ENCODE measurements around the gene SMYD5.

The SMYD5 gene

DNA sequence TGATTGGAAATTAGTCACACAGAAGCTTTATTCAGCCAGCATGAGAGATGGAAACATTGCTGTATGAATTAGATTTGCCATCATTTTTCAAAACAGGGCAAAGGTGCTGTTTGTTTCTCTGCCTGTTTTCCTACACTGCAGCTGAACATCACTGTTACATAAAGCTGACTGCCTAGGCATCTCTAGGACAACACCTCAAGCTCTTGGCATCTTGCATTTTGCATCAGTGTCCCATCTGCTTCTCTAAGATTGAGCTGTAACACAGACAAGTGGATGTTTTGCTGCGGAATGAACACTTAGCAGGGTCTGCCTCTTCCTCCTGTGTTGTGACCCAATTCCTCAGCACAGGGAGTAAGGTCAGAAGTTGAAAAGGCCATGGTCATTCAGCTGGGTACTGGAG lies 24.9 kb downstream of the SMYD5 start:
- no peak for DNase-seq (ENCODE audit: low read depth)

DNA sequence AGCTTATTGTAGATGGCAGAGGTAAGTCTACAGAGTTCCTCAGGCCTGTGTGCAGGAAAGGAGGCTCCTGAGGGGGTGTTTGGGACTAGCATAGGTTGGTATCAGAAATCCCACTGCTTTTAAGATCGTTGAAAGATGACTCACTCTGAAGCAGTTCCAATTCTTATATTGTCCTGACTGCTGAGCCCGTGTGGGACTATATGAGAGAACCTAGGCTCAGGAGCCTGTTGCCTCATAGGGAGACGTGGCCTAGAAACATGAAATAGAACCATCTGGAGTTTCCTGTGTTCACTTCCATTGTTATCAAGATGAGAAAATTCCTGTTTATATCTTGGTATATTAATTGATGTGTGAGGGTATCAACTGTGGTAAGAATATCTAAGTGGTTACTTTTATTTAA lies 25.7 kb downstream of the SMYD5 start:
- no peak for DNase-seq (ENCODE audit: low read depth)

DNA sequence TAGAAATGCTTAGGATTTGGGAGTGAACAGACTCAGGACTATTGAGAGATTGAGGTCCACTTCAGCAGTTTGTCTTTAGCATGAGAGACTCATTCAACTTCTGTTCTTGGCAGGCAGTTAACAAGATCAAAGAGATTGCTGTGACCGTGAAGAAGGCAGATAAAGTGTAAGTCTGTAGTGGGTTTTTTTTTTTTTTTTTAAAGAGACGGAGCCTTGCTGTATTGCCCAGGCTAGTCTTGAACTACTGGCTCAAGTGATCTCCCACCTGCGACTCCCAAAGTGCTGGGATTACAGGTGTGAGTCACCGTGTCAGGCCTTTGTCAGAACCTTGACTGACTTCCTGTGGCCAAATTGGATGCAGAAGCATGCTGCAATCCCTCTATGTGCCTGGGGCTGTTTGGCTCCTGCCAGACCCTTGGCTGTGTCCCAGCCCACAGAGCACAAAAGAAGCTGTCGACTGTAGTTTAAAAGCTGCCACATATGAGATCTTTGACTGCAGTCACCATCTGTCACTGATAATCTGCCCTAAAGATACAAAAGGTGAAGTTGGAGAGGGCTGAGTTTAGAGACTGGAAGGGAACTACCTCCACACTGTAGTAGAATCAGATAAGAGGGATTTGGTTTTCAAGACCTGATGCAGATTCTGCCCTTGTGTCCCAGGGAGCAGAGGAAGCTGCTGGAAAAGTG lies 30.0 kb downstream of the SMYD5 start:
- no peak for DNase-seq (ENCODE audit: low read depth)

DNA sequence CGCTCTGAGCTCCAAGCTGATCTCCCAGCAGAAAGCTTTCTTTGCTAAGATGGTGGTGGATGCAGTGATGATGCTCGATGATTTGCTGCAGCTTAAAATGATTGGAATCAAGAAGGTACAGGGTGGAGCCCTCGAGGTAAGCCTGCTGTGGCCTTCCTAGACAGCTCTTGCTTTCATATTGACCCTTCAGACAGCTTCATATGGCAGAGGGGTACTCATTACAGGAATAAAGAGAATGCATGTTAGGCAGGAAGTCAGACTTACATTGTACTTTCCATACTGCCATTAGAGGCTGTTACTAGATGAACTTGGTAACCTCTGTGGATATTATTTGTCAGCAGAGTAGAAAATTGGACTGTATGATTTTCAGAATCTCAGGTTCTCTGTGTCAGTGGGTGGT lies 30.5 kb downstream of the SMYD5 start:
- no peak for DNase-seq (ENCODE audit: low read depth)

DNA sequence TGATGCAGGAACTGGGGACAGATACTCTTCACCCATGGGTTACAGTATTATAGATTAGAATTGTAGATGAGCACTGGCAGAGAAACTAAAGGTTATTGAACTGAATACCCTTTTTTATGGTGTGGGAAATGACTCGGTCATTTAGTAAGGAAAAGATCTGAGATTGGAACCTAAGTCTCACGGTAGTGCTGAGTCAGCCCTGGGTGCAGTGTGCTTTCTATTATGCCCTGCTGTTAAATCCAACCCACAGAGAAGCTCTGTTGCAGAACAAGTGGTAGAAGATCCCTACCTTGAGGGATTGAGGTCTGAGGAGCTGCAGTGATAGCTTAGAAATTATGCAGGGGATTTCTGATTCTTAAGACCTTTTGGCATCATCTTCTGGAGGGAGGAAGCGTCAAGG lies 32.8 kb downstream of the SMYD5 start:
- no peak for DNase-seq (ENCODE audit: low read depth)

DNA sequence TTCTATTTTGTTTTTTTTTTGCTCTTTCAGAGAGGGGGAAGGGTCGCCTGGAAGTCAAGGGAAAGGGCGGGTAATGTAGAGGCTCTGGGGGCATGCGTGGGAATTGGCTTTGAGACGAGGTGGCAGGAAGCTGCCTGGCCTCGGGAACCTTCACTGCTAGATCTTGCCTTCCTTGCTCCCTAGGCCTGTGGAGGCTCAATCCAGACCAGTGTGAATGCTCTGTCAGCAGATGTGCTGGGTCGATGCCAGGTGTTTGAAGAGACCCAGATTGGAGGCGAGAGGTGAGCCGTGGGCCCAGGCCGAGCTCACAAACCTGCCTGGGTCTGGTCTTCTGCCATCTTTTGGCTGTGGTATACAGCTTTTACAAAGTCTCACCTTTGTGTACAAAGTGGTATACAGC lies 35.6 kb downstream of the SMYD5 start:
- DNase-seq (ENCODE audit: low read depth), result no peak

DNA sequence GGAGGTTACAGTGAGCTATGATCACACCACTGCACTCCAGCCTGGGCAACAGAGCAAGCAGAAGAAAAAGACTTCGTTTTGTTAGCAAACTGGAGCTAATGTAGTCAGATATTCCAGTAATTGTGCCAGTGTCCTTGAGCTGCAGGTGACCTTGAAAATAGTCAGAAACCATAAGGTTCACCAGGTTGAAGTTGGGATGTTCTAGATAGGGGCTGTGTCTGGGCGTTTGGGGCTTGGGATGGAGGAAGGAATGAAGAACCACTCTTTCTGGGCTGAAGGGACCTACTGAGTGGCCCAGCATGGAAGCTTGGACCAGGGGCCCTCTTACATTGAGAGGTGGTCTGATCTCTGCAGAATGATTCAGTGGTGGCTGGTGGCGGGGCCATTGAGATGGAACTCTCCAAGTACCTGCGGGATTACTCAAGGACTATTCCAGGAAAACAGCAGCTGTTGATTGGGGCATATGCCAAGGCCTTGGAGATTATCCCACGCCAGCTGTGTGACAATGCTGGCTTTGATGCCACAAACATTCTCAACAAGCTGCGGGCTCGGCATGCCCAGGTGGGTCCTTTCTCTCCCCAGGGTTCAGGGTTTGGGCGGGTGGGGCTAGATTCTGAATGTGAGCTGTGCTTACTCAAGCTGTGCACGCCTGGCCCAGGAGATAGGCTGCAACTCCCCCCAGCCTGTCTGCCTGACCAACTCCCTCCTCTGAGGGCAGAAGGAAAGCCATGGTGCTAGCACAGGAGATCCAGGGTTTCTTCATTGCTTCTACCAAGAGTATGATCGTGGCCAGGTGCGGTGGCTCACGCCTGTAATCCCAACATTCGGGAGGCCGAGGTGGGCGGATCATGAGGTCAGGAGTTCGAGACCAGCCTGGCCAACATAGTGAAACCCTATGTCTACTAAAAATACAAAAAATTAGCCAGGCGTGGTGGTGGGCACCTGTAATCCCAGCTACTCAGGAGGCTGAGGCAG lies 37.1 kb downstream of the SMYD5 start:
- DNase-seq (ENCODE audit: low read depth), result no peak

DNA sequence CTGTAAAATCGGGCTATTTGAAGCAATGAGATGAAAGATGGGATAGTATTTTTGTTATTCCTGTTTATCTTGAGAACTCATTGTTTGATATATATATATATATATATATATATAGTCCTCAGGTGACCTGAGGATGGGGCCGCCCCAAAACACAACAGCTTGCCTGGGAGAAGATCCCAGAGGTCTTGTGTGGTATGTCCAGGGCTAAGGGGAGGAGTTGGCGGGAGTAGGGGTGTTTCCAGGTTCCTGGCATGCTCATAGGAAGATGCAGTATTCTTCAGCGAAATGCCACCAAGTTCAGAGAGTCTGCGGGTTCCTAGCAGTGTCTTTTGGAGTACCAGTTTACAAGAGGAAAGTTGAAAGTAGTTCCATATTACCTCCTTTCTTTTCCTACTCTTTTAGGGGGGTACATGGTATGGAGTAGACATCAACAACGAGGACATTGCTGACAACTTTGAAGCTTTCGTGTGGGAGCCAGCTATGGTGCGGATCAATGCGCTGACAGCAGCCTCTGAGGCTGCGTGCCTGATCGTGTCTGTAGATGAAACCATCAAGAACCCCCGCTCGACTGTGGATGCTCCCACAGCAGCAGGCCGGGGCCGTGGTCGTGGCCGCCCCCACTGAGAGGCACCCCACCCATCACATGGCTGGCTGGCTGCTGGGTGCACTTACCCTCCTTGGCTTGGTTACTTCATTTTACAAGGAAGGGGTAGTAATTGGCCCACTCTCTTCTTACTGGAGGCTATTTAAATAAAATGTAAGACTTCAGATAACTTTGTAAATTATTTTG lies 38.4 kb downstream of the SMYD5 start:
- DNase-seq (ENCODE audit: low read depth), result no peak

DNA sequence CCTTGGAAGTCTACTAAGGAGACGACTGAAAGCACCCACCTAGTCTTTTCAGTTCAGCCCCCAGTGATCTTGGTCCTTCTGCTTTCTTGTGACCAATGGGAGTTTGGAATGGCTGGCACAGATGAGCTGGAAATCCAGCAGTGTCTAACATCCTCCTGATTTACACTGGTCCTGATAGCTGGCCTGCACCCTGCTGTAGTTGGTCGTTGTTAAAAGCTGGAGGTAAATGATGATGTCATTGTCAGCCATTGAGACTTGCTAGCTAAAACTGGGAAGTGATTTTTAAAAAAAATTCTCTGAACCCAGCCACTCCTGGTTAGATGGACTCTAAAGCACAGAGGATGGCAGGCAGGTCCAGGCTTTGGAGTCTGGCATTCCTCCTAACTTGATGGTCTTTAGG lies 39.4 kb downstream of the SMYD5 start:
- DNase-seq (ENCODE audit: low read depth), result no peak

DNA sequence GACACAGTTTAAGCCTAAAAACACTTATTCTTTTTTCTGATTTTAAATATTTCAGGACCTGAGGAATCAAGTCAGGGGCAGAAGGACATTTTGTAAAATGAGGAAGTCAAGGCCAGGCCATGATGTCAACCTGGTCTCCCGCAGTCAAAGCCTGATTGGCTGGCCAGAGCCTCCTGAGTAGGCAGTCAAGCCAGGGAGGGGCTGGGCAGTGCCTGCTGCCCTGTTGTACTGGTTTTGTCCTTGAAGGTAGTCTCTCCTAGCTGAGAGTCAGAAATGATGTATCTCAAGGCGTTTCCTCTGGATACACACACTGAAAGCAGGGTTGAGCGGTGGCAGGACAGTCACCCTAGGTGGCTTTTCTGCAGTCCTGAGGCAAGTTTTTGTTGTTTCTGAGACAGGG lies 39.9 kb downstream of the SMYD5 start:
- no peak for DNase-seq (ENCODE audit: low read depth)

DNA sequence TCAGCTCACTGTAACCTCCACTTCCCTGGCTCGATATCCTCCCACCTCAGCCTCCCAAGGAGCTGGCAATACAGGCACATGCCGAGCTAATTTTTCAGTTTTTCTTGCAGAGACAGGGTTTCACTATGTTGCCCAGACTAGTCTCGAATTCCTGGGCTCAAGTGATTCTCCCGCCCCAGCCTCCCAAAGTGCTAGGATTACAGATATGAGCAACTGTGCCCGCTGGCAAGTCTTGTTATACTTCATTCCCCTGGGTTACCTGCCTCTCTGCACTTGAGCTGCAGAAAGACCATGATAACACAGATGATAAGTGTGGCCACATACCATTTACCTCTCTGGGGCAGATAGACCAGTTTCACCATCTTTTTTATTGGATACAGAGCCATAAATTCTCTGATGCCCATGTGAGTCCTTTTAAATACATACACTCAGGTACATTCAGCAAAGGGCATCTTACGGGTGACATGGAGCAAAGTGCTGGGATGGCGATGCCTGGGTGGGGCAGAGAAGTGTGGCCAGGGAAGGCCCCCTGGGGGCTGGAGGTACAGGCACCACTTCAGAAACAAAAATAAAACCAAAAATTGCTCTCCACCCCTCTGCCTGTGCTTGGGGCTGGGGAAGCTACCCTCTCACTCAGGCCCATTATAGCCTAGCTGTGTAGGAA lies 40.4 kb downstream of the SMYD5 start:
- DNase-seq (ENCODE audit: low read depth), result no peak

DNA sequence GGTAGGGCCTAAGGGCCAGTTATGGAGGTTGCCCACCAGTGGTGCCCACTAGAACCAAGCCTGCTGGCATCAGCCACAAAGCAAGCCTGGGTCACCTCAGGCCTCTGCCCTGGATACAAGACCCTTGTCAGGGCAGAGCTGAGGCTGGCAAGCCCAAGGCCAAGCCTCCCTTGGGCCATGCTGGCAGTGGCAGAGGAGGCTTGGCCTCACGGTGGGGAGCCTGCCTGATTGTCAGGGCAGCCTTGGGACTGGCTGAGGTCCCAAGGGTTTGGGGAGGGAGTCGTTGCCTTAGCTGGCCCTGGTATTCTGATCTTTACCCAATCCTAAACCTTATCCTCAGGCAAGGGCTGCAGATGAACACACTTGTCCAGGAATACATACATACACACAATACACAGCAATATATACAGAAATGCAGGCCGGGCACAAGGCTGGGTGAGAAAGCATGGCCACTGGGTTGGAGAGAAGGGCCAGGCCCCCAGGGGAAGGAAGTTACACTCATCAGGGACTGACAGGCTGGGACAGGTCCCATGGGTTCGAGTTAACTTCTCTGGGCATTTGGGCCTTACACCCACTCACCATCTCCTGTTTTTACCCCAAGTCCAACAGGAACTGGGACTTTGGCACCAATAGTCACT lies 41.1 kb downstream of the SMYD5 start:
- DNase-seq (ENCODE audit: low read depth), result no peak

DNA sequence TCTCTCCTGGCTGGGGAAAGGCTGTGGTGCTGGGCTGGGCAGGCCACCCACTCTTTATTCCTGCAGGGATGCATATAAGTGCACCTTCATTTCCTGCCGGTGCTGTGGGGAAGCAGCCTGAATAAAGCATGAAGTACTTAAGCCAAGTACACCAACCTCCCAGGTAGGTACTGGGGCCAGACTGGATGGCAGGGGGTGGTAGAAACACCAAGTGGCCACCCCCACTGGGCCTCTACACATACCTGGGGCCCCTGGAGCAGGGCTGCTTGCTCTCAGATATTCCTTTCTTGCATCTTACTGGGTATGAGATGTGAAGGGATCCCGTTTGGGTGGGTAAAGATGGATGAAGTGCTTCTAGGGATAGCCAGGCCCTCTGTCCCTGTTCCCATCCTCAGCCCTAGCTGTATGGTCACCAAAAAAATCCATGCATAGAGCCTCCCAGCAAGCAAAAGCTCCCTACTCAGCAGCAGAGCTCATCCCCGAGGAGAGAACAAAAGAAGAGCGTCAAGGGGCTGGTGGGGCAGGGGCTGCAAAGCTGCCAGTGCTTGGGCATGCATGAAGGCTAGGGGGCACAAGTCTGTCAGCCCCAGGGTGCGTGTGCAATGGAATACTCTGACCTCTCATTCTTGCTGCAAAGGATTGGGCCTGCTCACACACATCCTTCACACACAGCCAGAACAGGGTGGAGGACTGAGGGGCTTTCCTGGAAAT lies 42.0 kb downstream of the SMYD5 start:
- DNase-seq (ENCODE audit: low read depth), result no peak

DNA sequence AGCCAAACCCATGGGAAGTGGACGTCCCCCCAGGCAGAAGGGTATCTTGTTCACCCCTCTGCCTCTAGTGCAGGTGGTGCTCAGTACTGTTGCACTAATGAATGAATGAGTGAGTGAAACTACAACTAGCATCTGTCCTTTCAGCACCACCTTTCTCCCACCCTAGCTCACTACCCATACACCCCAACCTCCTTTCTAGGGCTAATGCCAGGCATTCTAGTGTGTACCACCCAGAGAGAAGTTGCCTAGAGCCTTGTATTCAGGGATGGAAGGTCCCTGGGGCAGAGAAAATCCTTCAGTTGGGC lies 42.5 kb downstream of the SMYD5 start:
- DNase-seq (ENCODE audit: low read depth), result no peak

DNA sequence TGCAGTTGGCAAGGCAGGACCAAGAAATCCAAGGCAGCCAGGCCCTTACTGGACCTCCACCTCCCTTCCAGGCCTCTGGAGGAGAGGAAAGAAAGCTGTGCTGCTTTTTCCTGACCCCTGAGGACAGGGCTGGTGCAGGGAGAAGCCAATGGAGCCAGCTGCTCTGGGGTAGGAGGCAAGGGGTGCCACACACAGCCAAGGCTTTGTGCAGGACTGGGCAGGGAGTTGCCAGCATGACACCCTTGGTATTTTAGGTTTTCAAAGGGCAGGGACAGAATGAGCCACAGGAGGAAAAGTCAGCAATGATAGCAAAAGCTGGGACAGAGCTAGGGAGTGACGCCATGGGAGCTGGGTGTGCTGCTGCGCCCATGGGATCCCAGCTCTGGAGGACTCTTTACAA lies 43.0 kb downstream of the SMYD5 start:
- DNase-seq (ENCODE audit: low read depth), result no peak

DNA sequence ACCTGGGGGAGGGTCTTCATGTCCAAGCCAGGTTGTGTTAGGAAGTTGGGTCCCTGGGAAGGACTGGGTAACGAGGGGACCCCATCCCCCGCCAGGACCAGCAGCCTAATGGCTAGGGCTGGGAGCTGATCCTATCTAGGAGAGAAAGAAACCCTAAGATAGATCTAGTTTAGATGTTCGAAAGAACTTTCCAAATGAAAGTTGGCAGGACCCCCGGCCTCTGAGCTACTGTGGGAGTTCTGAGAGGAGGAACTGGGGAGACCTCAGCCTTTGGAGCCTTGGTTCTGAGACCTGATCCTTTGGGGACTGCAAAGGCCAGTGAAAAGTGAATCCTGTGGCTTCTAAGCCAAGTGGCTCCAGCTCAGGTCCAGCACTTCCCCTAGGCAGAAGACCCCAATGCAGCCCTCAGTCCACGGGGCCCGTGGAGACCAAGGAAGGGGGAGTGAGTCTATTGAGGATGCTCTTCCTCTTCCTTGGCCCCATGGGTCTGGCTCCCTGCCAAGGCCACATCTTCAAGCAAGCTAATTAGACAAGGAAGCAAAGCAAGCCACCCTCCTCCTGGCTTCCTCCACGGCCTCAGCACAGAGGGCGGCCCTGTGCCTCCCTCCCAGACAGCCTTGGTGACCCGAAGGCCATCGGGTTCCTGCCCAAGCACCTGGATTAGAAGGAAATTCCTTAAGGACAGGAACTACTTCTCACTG lies 43.5 kb downstream of the SMYD5 start:
- no peak for DNase-seq (ENCODE audit: low read depth)

DNA sequence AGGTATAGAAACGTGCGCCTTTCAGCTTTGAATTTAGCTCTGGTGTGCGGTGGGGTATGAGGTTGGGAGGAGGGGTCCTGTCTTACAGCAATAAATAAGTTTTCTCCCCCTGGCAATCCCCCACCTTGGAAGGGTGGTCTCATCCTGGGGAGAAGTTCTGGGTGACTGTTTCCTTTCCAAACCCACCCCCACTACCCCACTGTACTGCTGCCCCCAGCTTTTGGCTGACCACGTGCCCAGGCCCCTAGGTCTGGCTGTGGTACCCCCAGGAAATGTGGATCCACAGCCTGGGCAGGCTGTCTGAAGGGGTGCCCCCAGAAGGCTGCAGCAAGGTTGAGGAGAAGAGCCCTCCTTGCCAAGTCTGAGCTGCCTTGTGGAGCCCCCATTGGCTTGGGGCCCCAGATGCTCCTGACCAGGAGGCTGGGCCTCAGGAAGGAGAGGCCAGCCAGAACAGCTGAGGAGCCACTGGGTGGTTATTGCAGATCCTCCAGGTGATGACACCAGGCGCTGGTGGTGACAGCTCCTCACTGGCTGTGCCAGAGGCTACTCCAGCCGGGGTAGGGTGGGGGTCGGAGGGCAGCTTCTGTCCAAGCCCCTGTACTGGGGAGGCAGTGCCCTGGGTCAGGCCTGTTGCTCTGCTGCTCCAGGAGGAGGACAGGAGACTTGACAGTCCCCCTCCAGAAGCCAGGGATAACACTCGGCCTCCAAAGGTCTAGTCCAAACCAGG lies 44.3 kb downstream of the SMYD5 start:
- DNase-seq (ENCODE audit: low read depth), result no peak

DNA sequence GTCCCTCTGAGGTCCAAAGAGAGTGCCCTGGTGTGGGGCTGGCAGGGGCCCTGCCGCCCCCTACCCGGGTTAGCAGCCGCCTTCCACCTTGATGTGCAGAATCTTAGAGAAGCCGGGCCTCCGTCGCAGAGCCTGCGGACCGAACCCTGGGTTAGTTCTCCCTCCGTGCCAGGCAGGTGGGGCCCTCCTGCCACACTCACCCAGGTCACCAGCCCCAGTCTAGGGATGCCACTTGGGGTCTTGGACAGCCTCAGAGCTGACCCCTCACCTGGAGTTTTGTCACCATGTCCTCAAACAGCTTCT lies 44.8 kb downstream of the SMYD5 start:
- no peak for DNase-seq (ENCODE audit: low read depth)

DNA sequence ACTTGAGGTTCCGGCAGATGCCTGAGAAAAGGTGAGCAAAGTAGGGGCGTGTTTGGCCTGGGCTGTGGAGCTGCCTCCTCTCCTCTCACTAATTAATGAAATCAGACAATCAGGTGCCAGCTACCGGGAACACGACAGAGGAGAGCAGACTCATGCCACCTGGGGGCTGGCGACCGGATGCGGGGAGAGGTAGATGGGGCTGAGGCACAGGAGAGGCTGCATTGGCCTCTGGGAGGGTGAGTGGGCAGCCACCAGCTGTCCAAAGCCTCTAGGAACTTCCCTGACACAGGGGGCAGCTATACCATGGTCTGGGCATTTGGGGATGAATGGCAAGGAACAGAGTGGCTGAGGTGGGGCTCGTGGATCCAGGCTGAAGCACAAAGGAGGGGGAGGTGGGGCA lies 45.2 kb downstream of the SMYD5 start:
- no peak for DNase-seq (ENCODE audit: low read depth)

DNA sequence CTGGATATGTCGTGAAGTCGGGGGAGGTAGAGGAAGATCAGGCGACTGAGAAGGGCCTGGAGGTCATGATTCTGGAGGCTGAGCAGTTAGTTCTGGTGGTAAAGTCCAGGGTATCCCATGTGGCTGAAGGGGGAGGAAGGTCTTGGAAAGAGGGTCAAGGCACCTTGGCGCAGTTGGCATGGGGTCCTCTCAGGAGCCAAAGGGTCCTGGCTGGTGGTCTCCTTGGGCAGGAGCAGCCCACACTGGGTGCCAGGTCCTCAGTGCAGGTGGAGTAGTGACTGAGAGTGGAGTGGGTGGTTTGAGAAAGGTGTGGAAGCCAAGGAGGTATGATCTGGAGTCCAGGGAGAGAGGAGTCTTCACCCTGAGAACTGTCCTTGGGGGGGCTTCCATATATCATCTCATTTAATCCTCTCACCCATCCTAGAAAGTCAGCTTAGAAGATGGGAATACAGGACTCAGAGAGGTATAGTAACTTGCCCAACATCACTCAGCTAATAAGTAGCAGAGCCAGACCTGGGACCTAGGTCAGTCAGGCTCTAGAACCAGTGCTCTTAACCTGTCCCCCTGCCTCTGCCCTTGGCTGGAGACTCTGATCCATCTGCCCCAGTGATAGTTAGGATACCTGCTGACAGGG lies 45.8 kb downstream of the SMYD5 start:
- DNase-seq (ENCODE audit: low read depth), result no peak
